Globus pallidus (tissue), 1 donor: ENCODE data around the gene FEM1A.
"Not testable (repeated sequence)": the region's sequence is repeated elsewhere in the genome, so short reads cannot be mapped to it uniquely, and the experiment has no call there.

ENCODE experiments used
- DNase-seq: peaks from one replicate; pipeline ENCODE4 v3.0.0-alpha.2; 2015; ENCODE audit warnings: low spot score

The FEM1A gene

DNA sequence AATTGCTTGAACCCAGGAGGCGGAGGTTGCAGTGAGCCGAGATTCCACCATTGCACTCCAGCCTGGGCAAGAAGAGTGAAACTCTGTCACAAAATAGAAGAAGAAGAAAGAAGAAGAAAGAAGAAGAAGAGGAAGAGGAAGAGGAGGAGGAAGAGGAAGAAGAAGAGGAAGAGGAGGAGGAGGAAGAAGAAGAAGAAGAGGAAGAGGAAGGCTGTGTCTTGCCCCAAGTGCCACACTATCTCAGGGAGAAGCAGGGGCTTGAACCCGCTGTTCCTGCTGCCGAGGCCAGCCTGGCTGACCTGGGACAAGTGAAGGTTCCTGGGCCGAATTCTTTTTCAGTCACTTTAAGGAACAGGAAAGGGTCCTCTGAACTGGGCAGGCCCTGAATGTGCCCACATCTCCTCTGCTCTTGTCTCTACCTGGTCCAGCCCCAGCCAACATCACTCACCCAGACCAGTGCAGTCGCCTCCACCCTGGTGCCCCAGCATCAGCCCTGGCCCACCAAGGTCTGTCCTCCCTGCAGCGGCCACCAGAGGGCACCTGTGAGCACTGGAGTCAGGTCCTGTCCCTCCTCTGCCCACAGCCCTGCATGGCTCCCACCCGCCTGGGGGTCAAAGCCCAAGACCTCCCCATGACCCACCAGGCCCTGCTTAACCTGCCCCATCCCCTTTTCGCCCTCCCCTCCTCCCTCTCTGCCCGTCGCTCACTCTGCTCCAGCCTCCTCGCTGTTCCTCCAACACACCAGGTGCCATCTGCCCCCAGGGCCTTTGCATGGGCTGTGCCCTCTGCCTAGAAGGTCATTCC is 20.0 kb downstream of the FEM1A start:
- no peak for DNase-seq

GRCh38 chr19:4814625-4815425 is 23.3 kb downstream of the FEM1A start:
- no peak for DNase-seq

GRCh38 chr19:4815426-4816201 is 24.1 kb downstream of the FEM1A start:
- DNase-seq = peak; percentile 92

GRCh38 chr19:4816202-4816949 is 24.8 kb downstream of the FEM1A start:
- no peak for DNase-seq

- no peak for DNase-seq
These were observed 25.4 kb downstream of the FEM1A start for GRCh38 chr19:4816950-4817278.

DNA sequence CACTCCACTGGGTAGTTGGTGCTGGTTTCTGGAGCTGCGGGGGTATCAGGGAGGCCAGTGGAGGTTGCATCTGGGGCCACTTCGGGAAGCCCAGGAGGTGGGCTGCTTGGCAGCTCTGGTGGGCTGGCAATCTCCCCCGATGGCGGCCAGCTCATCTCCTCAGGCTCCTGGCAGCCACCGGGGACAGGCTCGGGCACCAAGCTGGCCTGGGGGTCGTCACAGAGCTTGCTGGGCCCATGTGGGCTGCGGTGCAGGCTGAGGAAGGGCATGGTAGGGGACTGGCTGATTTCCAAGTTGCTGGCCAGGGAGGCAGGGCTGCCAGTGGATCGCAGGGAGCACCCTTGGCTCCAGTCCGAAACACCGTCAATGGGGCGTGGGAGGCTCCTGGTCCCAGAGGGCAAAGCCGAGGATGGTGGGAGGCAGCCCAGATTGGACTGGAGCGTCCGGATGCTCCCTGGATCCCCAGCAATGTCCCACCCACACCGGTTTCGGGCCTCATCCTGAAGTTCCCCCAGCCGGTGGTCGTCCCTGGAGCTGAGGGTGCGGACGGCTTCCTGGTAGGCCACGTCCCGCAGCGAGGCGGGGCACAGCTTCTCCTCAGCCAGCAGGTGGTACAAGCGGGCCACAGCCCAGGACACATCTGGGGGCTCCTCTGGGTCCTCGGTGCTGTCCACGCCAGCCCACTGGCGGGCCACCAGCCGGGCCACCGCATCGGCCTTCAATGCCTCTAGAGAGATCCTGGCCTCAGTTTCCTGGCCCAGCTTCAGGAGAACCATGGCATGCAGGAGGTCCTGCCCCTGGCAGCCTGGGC is 26.1 kb downstream of the FEM1A start:
- no peak for DNase-seq

DNA sequence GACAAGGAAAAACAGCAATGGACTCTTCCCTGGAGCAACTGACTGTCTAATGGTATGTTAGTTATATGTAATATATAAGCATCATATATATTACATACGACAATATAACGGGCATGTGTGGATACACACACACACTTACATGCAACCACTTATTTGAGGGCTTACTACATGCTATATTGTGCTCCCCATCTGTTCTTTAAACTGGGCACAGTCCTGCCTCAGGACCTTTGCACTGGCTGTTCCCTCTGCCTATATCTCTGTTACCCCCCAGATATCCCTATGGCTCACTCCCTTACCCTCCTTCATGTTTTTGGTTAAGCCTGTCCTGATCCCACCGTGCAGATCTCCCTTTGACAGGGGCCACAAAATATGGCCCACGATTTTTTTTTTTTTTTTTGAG is 29.7 kb downstream of the FEM1A start:
- no peak for DNase-seq

GRCh38 chr19:4822354-4822753 is 30.8 kb downstream of the FEM1A start:
- not testable (repeated sequence) for DNase-seq

- DNase-seq = no peak
These were observed 32.0 kb downstream of the FEM1A start for GRCh38 chr19:4823577-4823976.

- DNase-seq = no peak
These were observed 37.6 kb downstream of the FEM1A start for GRCh38 chr19:4829001-4829712.

DNA sequence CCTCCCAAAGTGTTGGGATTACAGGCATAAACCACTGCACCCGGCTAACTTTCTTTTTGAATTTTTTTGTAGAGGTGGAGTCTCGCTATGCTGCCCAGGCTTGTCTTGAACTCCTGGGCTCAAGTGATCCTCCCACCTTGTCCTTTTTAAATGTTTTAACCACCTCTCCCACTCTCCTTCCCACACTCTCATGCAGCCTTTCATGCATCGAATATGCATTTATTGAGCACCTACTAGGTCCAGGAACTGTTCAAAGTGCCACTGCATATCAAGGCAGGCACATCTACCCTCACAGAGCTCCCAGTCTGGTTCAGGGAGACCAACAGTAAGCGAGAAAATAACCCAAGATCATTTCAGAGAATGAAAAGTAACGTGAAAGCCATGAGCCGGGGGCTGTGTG is 38.8 kb downstream of the FEM1A start:
- DNase-seq = no peak

DNA sequence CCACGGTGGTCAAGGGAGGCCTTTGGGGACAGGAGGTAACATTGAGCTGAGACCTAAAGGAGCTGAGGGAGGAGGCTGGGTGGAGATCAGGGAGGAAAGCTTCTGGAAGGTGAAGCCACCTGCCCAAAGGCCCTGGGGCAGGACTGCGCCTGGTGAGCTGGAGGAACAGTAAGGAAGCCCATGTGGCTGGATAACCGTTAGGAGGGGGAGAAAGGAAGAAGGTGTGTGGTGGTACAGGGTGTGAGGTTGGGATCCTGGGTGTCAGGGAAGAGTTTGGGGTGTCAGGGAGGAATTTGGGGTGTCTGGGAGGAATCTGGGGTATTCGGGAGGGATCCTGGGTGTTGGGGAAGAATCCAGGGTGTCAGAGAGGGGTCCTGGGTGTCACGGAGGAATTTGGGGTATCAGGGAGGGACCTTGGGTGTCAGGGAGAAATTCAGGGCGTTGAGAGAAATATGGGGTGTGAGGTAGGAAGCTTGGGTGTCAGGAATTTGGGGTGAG is 39.3 kb downstream of the FEM1A start:
- no peak for DNase-seq

- DNase-seq = no peak
These were observed 39.9 kb downstream of the FEM1A start, which contains the start of gene TICAM1 for GRCh38 chr19:4831304-4831978. Gene TICAM1 (minus strand): TSS chr19:4831712. CDS start chr19:4818377, 13,335 bp downstream.

- not testable (repeated sequence) for DNase-seq
These were observed 40.4 kb downstream of the FEM1A start for GRCh38 chr19:4831979-4832340.

DNA sequence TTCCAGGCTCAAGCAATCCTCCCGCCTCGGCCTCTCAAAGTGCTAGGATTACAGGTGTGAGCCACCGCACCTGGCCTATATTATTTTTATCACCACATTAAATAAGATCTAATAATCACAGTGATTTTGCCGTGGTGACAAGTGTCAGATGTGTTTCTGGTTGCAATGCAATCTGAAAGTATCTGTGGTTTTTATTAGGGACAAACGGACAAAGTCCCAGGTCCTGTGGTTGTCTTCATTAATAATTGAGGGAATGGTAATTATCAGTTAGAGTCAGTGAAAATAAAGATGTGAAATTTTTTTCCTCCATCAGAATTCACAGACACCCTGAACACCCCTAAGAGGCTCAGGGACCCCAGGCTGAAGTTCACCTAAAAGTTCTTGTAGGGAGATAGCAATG is 41.2 kb downstream of the FEM1A start:
- DNase-seq = no peak

DNA sequence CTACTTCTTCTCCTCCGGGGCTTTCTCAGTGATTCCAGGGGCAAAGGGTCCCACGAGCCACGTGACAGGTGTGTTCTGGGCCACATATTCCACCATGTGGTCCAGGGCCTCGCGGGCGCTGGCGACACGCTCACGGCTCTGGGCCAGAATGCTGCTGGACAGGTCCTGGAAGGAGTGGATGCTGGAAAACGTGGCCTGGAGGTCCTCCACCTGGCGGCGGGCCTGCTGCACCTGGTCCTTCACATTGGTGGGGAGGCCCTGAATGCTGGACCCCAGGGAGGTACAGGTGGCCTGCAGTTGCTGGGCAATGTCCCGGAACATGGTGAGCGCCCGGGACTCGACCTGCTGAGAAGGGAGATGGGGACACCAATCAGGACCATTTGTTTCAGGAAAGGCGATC is 47.7 kb downstream of the FEM1A start:
- DNase-seq = no peak

GRCh38 chr19:4843647-4843965 is 52.1 kb downstream of the FEM1A start:
- no peak for DNase-seq

DNA sequence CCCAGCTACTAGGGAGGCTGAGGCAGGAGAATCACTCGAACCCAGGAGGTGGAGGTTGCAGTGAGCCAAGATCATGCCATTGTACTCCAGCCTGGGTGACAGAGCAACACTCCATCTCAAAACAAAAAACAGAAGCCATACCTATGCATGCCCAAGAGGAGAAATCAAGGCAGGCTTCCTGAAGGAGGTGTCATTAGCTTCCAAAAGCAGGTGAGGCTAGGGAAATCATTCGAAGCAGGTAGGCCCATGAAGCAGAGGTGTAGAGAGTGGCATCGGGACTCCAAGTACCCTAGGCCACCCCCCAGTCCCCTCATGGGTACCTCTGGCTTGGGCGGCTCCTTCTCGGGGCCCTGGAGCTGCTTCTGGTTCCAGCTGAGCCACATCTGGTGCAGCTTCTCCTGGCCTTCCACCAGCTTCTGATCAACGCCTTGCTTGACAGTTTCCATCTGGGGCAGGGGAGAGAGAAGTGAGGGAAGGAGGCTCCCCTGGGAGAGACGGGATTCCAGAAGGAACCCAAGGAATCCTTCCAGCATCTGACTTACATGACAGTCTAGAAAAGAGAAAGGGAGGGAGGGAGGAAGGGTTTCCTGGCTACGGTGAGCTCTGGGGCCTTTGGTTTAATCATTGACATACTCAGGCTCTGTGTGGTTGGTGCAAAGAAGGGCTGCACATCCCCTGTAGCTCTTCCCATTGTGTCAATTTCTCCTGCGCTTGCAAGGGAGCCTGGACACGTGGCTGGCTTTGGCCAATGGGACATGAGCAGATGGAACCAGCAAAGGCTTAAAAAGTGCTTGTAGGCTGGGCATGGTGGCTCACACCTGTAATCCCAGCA is 53.0 kb downstream of the FEM1A start:
- no peak for DNase-seq

- DNase-seq = not testable (repeated sequence)
These were observed 54.4 kb downstream of the FEM1A start for GRCh38 chr19:4845975-4846374.
